Upper lobe of right lung (tissue), 1 donor: ENCODE data around the gene VMO1. TPM values are rescaled to one million over a fixed set of nuclear protein-coding genes. Genes with fewer than 3 reads are reported as not detected.
A peak's percentile ranks its signal among the peaks of the same experiment; 100 is the strongest.

ENCODE experiments used
- ATAC-seq: fragments of 200-7000 bp; cut with Tn5 transposase; one replicate; pipeline ENCODE4 v1.9.1; 2020; ENCODE audit warnings: mild to moderate bottlenecking, moderate library complexity
- DNase-seq: peaks from one replicate; pipeline ENCODE4 v3.0.0-alpha.2; 2020
- H3K27ac ChIP-seq: fragments of 200-600 bp; one replicate; pipeline ENCODE4 v1.8.0; 2022
- H3K27me3 ChIP-seq: fragments of 200-600 bp; one replicate; pipeline ENCODE4 v1.8.0; 2022; ENCODE audit warnings: mild to moderate bottlenecking
- H3K36me3 ChIP-seq: fragments of 200-600 bp; one replicate; pipeline ENCODE4 v1.8.0; 2022
- H3K4me1 ChIP-seq: fragments of 200-600 bp; one replicate; pipeline ENCODE4 v1.8.0; 2022
- H3K4me3 ChIP-seq: fragments of 200-600 bp; one replicate; pipeline ENCODE4 v1.8.0; 2022; ENCODE audit warnings: mild to moderate bottlenecking
- H3K9me3 ChIP-seq: fragments of 200-600 bp; one replicate; pipeline ENCODE4 v1.8.0; 2022
- CTCF ChIP-seq: fragments of 200-600 bp; IDR thresholded peaks from one replicate; pipeline ENCODE4 v1.8.0; 2022; ENCODE audit warnings: antibody characterized with exemption
- intact Hi-C: fragments of 100-400 bp; cut with DNase I; formaldehyde crosslinking; loops from one replicate; pipeline ENCODE4 v1.11.0; 2022
- total RNA-seq: library from RNA; stranded (reverse); fragmentation: NEBNext Ultra II Directional; extraction: Animal tissue kit (Norgen Biotek cat#: 25700); gene quantifications from one replicate; pipeline ENCODE4 v1.2.1, GENCODE V29; 2021
- donor health status: DM: no; HTN: yes; CAD: no; lungs with severe emphysema.

The VMO1 gene
- total RNA-seq, 1 donor from 2014 or later: 5.6 TPM

- Histone ChIP-seq H3K27ac (peak overlapping the region; percentile 81), H3K9me3 (no peaks in the 10 kb centered on the region), H3K4me3 (peak overlapping the region; percentile 98), H3K36me3 (peaks cover 24% of the 10 kb centered on the region), H3K27me3 (no peaks in the 10 kb centered on the region), H3K4me1 (peaks cover 17% of the 10 kb centered on the region)
- DNase-seq (no peak), ATAC-seq (no peak)
- no peak for TF ChIP-seq CTCF
- intact Hi-C loops: loop anchor here (5.0 kb wide), 1 partner anchor 92 kb away; no protein-coding TSS in a partner anchor
Measured at GRCh38 chr17:4795168-4795567, 9.0 kb upstream of the VMO1 start.

GRCh38 chr17:4790705-4791088 is 4.5 kb upstream of the VMO1 start:
- Histone ChIP-seq H3K9me3 (no peaks in the 10 kb centered on the region), H3K27me3 (peaks cover 1% of the 10 kb centered on the region), H3K36me3 (no peaks in the 10 kb centered on the region), H3K4me3 (peak overlapping the region; percentile 85), H3K4me1 (peaks cover 41% of the 10 kb centered on the region), H3K27ac (peak overlapping the region; percentile 90)
- no peak for DNase-seq
- ATAC-seq: no peak
- no peak for TF ChIP-seq CTCF
- intact Hi-C loops: no loop called here

- Histone ChIP-seq H3K36me3 (no peaks in the 10 kb centered on the region), H3K27ac (peak overlapping the region; percentile 90)
- intact Hi-C loops: loop anchor here (10.0 kb wide), 1 partner anchor 55 kb away; the partner anchor contains the start of genes CXCL16, MED11 and ZMYND15
Measured at GRCh38 chr17:4789951-4790704, 4.0 kb upstream of the VMO1 start.

GRCh38 chr17:4789701-4789950 is 3.5 kb upstream of the VMO1 start:
- peaks cover 12% of the 10 kb centered on the region for H3K27me3 ChIP-seq
- H3K27ac ChIP-seq: peak overlapping the region; percentile 90
- ATAC-seq (no peak), DNase-seq (no peak)
- H3K4me1 ChIP-seq: peaks cover 44% of the 10 kb centered on the region
- intact Hi-C loops: loop anchor here (10.0 kb wide), 1 partner anchor 55 kb away; the partner anchor contains the start of genes CXCL16, MED11 and ZMYND15
- peak overlapping the region; percentile 85 for H3K4me3 ChIP-seq
- H3K9me3 ChIP-seq: no peaks in the 10 kb centered on the region
- TF ChIP-seq CTCF: no peak
- no peaks in the 10 kb centered on the region for H3K36me3 ChIP-seq

More at GRCh38 chr17:4789951-4790704, 4.0 kb upstream of the VMO1 start:
- peak; percentile 68 for TF ChIP-seq CTCF
- H3K4me3 ChIP-seq: peak overlapping the region; percentile 85
- ATAC-seq (peak; percentile 95), DNase-seq (peak; percentile 95)
- H3K27me3 ChIP-seq: peaks cover 7% of the 10 kb centered on the region
- H3K9me3 ChIP-seq: no peaks in the 10 kb centered on the region
- peaks cover 43% of the 10 kb centered on the region for H3K4me1 ChIP-seq

- H3K4me3 ChIP-seq: peak within 1 kb of the TSS; percentile 85
- ATAC-seq (no peak), DNase-seq (no peak)
- peak within 1 kb of the TSS; percentile 90 for H3K27ac ChIP-seq
- no peak for TF ChIP-seq CTCF
- H3K27me3 ChIP-seq: peaks cover 18% of the 10 kb centered on the region
- H3K9me3 ChIP-seq: no peaks in the 10 kb centered on the region
- intact Hi-C loops: loop anchor here (10.0 kb wide), 1 partner anchor 54 kb away; the partner anchor contains the start of genes CXCL16, MED11 and ZMYND15
- H3K36me3 ChIP-seq: no peaks in the 10 kb centered on the region
- H3K4me1 ChIP-seq: peaks cover 44% of the 10 kb centered on the region
Measured at GRCh38 chr17:4788807-4789700, 2.9 kb upstream of the VMO1 start, which contains the start of gene GLTPD2. TSS of gene GLTPD2 (plus strand) at chr17:4788964. CDS start at chr17:4789012, 48 bp downstream.
